ENCODE results near the gene TNKS1BP1. TPM values are rescaled to one million over a fixed set of nuclear protein-coding genes. Genes with fewer than 3 reads are reported as not detected.

TNKS1BP1 gene
- total RNA-seq, 1 experiment from 2014 or later, result 94.6 TPM

DNA sequence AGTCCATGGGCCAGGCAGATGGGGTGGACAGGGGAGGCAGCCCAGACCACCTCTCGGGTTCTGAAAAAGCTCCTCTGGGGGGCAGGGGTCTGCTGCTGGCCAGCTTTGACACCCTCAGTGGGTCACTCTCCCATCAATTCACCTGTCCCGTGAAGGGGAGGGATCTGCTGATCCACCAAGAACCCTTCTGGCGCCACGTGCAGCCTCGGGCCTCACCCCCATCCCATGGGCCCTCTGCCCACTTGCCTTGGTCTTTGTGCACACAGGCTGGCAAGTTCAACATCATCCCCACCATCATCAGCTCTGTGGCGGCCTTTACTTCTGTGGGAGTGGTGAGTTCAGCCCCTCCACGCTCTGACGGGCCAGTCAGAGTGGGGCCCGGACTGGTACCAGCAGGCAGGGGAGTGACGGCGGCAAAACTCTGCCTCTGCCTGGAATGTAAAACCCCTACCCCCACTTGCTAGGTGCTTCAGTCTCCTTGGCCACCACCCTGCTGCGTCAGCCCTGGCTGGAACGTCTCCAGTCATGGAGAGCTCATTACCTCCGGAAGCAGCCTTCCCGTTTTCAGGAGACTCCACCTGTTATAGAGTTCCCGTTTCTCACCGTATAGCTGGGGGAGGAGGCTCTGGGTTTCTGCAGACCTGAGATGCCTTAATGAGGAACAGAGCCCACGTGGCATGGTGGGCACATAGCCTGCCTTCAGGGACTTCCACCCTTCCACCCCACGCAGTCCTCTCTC lies 43.5 kb upstream of the TNKS1BP1 start:
- no peak overlapping the region for H3K4me3 ChIP-seq (ENCODE audit: low read depth in 2 of 2, low read length in 2 of 2)
- ChIA-PET CTCF (no interaction called here), POLR2A (interaction anchor here (0.6 kb wide), 1 partner anchor 31 kb away, joined by 3 read pairs; no protein-coding TSS in a partner anchor)
- TF ChIP-seq TCF7L2 (IDR thresholded peaks at IDR 0.05; ENCODE audit: low read depth, low read length) (no peak), POLR2AphosphoS5 (IDR thresholded peaks at IDR 0.05; ENCODE audit: low read depth, low read length) (no peak), SIN3A (IDR thresholded peaks at IDR 0.05; ENCODE audit: borderline replicate concordance, insufficient read depth, low read depth, low read length) (no peak)
- TF ChIP-seq, protein P1, sequence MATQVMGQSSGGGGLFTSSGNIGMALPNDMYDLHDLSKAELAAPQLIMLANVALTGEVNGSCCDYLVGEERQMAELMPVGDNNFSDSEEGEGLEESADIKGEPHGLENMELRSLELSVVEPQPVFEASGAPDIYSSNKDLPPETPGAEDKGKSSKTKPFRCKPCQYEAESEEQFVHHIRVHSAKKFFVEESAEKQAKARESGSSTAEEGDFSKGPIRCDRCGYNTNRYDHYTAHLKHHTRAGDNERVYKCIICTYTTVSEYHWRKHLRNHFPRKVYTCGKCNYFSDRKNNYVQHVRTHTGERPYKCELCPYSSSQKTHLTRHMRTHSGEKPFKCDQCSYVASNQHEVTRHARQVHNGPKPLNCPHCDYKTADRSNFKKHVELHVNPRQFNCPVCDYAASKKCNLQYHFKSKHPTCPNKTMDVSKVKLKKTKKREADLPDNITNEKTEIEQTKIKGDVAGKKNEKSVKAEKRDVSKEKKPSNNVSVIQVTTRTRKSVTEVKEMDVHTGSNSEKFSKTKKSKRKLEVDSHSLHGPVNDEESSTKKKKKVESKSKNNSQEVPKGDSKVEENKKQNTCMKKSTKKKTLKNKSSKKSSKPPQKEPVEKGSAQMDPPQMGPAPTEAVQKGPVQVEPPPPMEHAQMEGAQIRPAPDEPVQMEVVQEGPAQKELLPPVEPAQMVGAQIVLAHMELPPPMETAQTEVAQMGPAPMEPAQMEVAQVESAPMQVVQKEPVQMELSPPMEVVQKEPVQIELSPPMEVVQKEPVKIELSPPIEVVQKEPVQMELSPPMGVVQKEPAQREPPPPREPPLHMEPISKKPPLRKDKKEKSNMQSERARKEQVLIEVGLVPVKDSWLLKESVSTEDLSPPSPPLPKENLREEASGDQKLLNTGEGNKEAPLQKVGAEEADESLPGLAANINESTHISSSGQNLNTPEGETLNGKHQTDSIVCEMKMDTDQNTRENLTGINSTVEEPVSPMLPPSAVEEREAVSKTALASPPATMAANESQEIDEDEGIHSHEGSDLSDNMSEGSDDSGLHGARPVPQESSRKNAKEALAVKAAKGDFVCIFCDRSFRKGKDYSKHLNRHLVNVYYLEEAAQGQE (IDR thresholded peaks at IDR 0.05; ENCODE audit: insufficient read depth in 1 of 2, low read depth in 2 of 2, low read length in 1 of 2), result no peak
- TF ChIP-seq, protein P2, sequence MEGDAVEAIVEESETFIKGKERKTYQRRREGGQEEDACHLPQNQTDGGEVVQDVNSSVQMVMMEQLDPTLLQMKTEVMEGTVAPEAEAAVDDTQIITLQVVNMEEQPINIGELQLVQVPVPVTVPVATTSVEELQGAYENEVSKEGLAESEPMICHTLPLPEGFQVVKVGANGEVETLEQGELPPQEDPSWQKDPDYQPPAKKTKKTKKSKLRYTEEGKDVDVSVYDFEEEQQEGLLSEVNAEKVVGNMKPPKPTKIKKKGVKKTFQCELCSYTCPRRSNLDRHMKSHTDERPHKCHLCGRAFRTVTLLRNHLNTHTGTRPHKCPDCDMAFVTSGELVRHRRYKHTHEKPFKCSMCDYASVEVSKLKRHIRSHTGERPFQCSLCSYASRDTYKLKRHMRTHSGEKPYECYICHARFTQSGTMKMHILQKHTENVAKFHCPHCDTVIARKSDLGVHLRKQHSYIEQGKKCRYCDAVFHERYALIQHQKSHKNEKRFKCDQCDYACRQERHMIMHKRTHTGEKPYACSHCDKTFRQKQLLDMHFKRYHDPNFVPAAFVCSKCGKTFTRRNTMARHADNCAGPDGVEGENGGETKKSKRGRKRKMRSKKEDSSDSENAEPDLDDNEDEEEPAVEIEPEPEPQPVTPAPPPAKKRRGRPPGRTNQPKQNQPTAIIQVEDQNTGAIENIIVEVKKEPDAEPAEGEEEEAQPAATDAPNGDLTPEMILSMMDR (IDR thresholded peaks at IDR 0.05), result no peak
- no peaks in the 10 kb centered on the region for H3K36me3 ChIP-seq (ENCODE audit: control insufficient read depth, insufficient read depth, low read length)
- H3K27me3 ChIP-seq (ENCODE audit: control insufficient read depth, insufficient read depth, low read length), result peaks cover 3% of the 10 kb centered on the region; the same call in 1 of the 2 replicates
- DNase-seq (ENCODE audit: low read depth, low spot score) (no peak), ATAC-seq (no peak)
- no peak overlapping the region for H3K27ac ChIP-seq (ENCODE audit: low read length)
- no peaks in the 10 kb centered on the region for H3K4me1 ChIP-seq (ENCODE audit: control insufficient read depth, insufficient read depth, low read length)
- in situ Hi-C loops (cut with HindIII; ENCODE audit: low pct_unique_long_range_greater_than_20kb, low sequenced_read_pairs), result no loop called here
- BruUV-seq (replicated peaks), result no TSS peak
- intact Hi-C loops (cut with micrococcal nuclease; ENCODE audit: unreplicated experiment), result no loop called here
- no peaks in the 10 kb centered on the region for H3K9me3 ChIP-seq (ENCODE audit: control insufficient read depth, insufficient read depth, low read depth, low read length)

DNA sequence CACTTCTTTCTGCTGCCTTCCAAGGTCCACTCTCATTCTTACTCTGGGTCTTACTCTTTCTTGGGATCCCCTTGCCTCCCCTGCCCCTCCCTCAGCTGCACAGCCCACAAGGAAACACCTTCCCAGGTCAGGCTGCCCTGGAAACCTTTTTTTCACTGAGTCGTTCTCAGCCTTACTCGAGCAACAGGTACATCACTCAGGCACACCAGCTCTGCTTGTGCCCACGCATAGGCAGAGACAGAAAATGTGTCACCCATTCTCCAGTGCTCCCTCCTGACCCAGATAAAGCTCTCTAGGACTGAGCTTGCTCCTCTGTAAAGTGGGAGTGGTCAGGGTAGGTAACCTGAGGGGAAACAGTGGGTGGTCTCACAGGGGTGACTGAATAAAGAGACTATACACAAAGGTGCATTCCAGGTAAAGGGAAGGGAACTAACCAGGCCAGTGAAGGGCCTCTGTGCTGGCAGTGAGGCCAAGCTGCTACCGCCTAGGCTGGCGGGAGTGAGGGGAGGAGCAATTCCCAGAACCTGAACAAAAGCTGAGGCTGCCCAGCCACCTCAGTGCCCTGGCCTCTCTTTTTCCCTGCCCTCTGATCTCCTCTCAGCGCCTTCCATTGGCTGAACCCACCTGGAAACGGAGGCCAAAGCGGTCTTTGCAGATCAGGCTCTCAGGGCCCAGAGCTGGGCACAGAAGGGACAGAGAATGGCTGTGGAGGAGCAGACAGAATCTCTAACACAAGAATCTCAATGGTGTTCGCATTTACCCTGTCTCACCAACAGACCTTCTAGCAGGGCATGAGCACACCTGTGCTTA lies 40.3 kb upstream of the TNKS1BP1 start:
- TF ChIP-seq, protein P2 (IDR thresholded peaks at IDR 0.05), result no peak
- TF ChIP-seq, protein P1 (IDR thresholded peaks at IDR 0.05; ENCODE audit: insufficient read depth in 1 of 2, low read depth in 2 of 2, low read length in 1 of 2), result no peak
- no peak for TF ChIP-seq TCF7L2 (IDR thresholded peaks at IDR 0.05; ENCODE audit: low read depth, low read length)
- TF ChIP-seq SIN3A (IDR thresholded peaks at IDR 0.05; ENCODE audit: borderline replicate concordance, insufficient read depth, low read depth, low read length), result no peak
- no peak for TF ChIP-seq POLR2AphosphoS5 (IDR thresholded peaks at IDR 0.05; ENCODE audit: low read depth, low read length)
- ChIA-PET POLR2A (no interaction called here), CTCF (interaction anchor here (0.6 kb wide), 1 partner anchor 59 kb away, joined by 7 read pairs; no protein-coding TSS in a partner anchor)
- Histone ChIP-seq H3K36me3 (ENCODE audit: control insufficient read depth, insufficient read depth, low read length) (no peaks in the 10 kb centered on the region), H3K4me1 (ENCODE audit: control insufficient read depth, insufficient read depth, low read length) (0 out of 2 replicates have a peak, but pooled peaks cover under 1% of the 10 kb centered on the region), H3K27me3 (ENCODE audit: control insufficient read depth, insufficient read depth, low read length) (no peaks in the 10 kb centered on the region; the same call in 1 of the 2 replicates), H3K4me3 (ENCODE audit: low read depth in 2 of 2, low read length in 2 of 2) (no peak overlapping the region), H3K27ac (ENCODE audit: low read length) (no peak overlapping the region), H3K9me3 (ENCODE audit: control insufficient read depth, insufficient read depth, low read depth, low read length) (no peaks in the 10 kb centered on the region)
- in situ Hi-C loops (cut with HindIII; ENCODE audit: low pct_unique_long_range_greater_than_20kb, low sequenced_read_pairs), result no loop called here
- no TSS peak for BruUV-seq (replicated peaks)
- intact Hi-C loops (cut with micrococcal nuclease; ENCODE audit: unreplicated experiment), result no loop called here
- ATAC-seq (no peak), DNase-seq (ENCODE audit: low read depth, low spot score) (no peak)
